Amygdala (tissue), 56 donors: ENCODE results near the gene CECR2.

Source experiments
- DNase-seq, 56 donors: peaks; one replicate each; lab custom pipeline; 2025; lab: John Stamatoyannopoulos, UW

CECR2 gene

DNA sequence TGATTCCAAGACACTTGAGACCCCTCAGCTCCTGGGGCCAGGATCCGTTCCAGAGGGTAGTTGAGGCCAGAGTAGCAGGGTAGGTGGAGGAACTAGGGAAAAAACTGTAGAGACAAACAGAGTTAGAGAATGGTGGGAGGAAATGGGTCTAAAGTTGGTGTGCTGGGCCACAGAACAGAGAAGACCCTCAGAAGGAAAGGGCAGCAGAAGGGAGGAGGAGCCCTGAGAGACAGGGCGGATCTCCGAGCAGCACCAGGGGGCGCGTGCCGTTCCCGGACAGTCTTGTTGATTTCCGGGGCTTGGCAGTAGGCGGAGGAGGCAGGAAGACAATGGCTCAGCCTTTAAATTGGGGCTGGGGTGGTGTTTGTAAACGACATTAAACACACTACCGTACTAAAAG is 2.4 kb upstream of the CECR2 start:
- peak in 30 of 56 donors; percentile 2 to 71 (median 26) for DNase-seq

DNA sequence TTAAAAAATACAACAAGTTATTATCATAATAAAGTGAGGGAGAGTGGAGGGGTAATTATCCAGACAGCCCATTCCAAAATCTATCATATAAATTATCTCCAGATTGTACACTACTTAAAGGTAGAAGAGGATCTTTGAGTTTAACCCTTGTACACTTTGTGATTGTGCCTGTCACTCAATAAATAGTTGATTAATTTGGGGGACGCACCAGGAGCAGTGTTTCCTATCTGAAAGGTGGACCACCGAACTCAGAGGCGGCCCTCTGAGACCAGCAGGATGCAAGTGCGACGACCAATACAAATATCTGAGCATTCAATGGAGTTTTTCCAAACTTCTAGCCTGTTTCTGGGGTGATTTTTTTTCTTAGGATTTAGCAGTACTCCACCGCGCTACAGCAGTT is 1.1 kb upstream of the CECR2 start:
- DNase-seq, result no peak

DNA sequence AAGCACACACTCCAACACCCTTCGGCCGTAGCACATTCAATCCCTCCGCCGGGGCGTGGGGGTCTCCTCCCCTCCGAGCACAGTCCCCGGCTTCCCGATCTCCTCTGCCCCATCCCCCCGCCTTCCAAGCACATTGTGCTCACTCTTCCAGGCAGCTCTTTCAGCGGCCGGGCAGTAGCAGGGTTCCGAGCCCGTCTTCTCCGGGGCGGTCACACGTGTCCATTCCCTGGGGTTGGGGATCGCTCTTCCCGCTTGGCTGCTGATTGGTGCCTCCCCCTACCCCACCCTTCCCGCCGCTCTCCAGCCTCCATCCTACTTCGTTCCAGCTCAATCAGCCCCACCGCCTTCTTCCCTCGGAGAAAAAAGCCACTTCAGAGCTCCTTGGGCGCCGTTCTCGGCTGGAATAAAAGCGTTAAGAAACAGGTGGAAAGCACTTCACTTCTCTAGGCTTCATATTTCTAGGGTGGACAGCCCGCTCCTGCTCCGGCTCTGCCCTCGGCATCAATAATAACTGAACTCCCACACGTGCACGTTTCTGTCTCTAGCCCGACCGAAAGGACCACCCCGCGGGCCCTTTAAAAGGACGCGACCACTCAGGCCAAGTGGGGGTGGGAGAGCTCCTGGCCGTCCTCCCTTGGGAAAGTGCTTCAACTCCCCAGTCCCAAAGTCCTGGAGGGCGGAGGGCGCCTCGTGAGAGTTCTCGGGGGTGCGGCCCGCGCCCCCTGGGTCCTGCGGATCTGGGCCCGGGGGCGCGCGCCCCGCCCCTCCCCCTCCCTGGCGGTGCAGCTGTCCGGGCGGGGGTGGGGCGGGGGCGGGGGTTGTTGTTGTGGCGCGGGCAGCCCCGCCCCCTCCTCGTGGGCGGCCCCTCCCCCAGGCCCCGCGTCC is 464 bp upstream of the CECR2 start:
- DNase-seq, result peak in 51 of 56 donors; percentile 26 to 85 (median 64)

GRCh38 chr22:17370026-17370765 is 936 bp downstream of the CECR2 start:
- DNase-seq, result peak in 28 of 56 donors; percentile 2 to 57 (median 29)

DNA sequence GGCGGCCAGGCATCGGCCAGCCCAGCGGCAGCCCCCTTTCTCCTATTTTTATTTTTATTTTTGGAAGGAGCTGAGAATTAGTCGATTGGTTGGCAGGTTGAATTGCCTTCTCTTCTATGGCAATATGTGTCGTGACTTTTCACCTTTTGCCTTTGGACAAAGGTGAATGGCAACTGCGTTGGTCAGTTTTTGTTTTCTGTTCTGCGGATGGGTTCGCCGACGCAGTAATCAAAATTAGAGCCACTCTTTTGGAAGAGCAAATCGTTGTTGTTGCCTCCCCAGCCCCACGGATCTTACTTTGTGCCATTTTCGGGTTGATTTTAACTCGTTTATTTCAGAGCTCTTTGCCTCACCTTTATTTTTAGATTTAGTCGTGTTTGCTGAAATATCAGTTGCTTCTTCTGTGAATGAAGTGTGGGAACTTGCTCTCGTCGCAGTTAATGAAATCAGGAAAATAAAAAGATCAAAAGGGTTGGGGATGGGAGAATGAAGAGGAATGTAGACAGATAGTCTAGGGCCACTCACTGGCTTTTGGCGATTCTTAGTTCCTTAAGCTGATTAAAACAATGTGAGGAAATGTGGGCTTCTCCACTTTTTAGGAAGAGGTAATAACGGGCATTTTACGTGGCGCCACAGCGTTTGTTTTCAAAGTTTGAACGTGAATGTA is 1.6 kb downstream of the CECR2 start:
- peak in 1 of 56 donors; percentile 1 for DNase-seq

GRCh38 chr22:17371448-17371847 is 2.2 kb downstream of the CECR2 start:
- no peak for DNase-seq

DNA sequence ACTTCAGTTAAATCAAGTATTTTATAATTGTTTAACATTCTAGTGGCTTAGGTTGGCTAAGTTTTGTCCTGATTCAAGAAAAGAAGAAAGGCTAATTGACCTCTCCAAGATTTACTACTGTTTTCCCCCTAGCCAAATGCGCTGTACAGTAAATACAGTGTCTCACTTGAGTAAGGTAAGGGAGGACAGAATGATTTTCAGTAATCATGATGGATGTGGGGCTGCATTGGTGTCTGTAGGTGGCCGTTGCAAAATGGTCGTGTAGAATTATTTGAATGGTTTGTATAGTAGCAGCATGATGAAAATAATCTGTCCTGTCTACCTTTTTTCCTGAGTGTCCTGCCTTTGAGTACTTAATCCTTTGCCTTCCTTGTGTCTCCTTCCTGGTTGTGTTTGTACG is 4.6 kb downstream of the CECR2 start:
- DNase-seq, result no peak

DNA sequence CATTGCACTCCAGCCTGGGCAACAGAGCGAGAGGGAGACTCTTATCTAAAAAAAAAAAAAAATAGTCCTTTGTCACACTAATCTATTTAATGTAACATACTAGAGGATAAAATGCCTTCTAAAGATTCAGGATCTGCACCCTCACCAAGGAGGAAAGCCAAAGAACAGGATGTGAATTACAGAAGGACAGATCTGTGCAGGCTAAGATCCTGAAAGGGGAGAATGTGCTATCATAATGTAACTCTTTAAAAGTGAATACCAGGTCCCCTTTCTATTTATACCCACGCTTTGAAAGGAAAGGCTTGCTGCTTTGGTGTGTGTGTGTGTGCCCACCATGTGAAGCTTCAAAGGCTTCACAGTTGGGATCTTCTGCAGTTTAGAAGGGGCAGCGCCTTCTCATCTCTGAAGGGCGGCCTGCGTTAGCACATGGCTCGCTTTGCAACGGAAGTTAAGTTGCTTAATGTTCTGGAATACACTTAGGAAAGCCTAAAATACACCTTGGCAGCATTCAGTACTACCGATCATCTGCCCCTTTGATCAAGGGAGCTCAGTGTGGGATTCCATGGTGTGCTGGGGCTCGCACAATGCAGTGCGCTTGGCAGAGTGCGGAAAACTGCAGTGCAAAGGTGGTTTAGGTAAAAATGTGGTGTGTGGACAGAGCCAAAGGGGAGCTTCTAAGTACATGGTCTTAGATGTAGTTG is 6.8 kb downstream of the CECR2 start:
- no peak for DNase-seq

DNA sequence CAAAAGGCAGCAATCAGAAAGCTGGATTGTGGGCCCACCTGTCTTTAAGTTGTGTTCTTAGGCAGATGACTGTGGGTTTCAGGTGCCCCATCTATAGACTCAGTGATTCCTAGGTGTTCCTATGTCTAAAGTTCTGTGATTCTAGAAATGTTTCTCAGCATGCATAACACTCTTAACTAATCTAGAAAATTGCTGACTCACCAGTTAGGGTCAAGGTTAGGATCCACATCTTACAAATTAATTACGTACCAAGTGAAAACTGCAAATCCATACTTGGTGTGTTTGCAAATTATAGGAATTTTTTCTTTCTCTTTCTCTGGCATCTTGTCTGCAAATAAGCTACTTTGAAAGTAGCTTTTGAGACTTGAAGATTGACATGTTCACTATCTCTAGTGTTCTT is 7.7 kb downstream of the CECR2 start:
- no peak for DNase-seq

- DNase-seq, result no peak
Measured at GRCh38 chr22:17379944-17380343, 10.7 kb downstream of the CECR2 start.

- no peak for DNase-seq
Measured at GRCh38 chr22:17380359-17381087, 11.3 kb downstream of the CECR2 start.

GRCh38 chr22:17381192-17381913 is 12.1 kb downstream of the CECR2 start:
- DNase-seq, result no peak

DNA sequence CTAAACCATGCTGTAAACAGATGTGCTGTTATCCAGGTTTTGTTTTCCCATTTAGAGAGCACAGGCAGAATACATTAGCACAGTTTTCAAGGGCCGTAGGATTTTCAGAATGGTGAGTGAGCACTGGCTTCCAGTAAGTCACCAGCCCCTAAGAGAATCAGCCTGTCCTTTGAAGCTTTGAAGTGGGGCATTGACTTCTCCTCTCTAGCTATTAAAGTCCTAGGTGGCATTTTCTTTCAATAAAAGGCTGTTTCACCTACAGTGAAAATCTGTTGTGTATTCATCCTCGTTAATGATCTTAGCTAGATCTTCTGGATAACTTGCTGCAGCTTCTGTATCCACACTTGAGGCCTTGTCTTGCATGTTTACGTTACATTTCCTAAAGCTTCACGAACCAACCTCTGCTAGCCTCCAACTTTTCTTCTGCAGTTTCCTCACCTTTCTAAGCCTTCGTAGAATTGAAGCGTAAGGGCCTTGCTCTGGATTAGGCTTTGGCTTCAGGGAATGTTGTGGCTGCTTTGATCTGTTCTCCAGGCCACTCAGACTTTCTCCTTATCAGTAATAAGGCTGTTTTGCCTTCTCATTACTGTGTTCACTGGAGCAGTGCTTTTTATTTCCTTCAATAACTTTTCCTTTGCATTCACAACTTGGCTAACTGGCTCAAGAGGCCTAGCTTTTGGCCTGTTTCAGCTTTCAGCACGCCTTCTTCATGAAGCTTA is 15.5 kb downstream of the CECR2 start:
- DNase-seq, result no peak

DNA sequence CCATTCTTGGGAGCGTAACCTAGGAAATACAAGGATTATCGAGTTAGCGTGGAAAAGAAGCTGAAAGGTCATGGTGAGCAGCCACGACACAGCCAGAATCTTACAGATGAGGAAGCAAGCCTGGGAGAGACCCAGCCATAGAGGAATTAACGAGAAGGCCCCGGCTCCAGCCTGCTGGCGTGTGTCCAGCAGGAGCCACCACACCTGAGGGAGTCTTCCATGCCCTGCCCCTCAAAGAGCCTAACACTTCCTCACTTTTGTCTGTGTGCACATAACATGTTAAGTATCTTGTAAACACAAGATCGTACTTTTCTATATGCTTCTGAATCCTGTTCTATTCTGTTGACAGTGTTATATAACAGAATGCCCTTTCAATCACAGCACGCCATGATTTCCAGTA is 18.1 kb downstream of the CECR2 start:
- no peak for DNase-seq

- no peak for DNase-seq
Measured at GRCh38 chr22:17388235-17388634, 19.0 kb downstream of the CECR2 start.

DNA sequence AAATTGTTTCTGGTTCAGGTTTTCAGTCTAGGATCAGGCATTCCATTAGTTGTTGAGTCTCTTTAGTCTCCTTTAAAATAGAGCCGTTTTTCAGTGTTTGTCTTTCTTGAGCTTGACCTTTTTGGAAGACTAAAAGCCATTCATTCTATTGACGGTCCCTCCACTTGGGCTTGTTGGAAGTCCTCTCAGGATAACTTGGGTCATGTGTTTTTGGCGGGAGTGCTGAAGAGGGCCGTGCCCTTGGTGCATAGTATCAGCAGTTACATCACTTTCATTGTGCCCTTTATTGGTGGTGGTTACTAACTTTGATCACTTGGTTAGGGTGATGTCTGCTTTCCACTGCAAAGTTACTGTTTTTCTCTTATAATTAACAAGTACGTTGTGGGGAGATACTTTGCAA is 20.8 kb downstream of the CECR2 start:
- DNase-seq, result no peak

- no peak for DNase-seq
Measured at GRCh38 chr22:17396516-17396915, 27.3 kb downstream of the CECR2 start.

- no peak for DNase-seq
Measured at GRCh38 chr22:17397756-17398547, 28.7 kb downstream of the CECR2 start.
